Measurements from ENCODE around the gene GCG. TPM values are rescaled to one million over a fixed set of nuclear protein-coding genes. Genes with fewer than 3 reads are reported as not detected.

The GCG gene
- total and polyA plus RNA-seq, 2 donors, result 1.7 to 3.7 TPM

GRCh38 chr2:162126527-162126926, 25.5 kb downstream of the GCG start:
- 51% methylated on average over 2 of the region's 2 CpGs for WGBS
- DNase-seq (ENCODE audit: low read depth in 6 of 9, low spot score in 9 of 9), result no peak
- no peaks in the 10 kb centered on the region for H3K36me3 ChIP-seq (ENCODE audit: control insufficient read depth in 2 of 2, insufficient read depth in 2 of 2, low read length in 1 of 2)
- no peaks in the 10 kb centered on the region for H3K27me3 ChIP-seq (ENCODE audit: control insufficient read depth in 2 of 2, insufficient read depth in 1 of 2, low read length in 1 of 2)
- H3K4me3 ChIP-seq (ENCODE audit: low read length in 2 of 2), result no peak overlapping the region
- H3K9me3 ChIP-seq (ENCODE audit: control insufficient read depth in 2 of 2, insufficient read depth in 1 of 2, low read length in 1 of 2), result no peaks in the 10 kb centered on the region
- peaks cover 0 to 4% of the 10 kb centered on the region in 2 donors for H3K4me1 ChIP-seq (ENCODE audit: control insufficient read depth in 2 of 2, insufficient read depth in 2 of 2, low read length in 2 of 2)
- no peak overlapping the region for H3K27ac ChIP-seq (ENCODE audit: low read depth in 1 of 2, low read length in 1 of 2)

- H3K9me3 ChIP-seq (ENCODE audit: control insufficient read depth in 2 of 2, insufficient read depth in 1 of 2, low read length in 1 of 2), result no peaks in the 10 kb centered on the region
- H3K27me3 ChIP-seq (ENCODE audit: control insufficient read depth in 2 of 2, insufficient read depth in 1 of 2, low read length in 1 of 2), result no peaks in the 10 kb centered on the region
- H3K36me3 ChIP-seq (ENCODE audit: control insufficient read depth in 2 of 2, insufficient read depth in 2 of 2, low read length in 1 of 2), result no peaks in the 10 kb centered on the region
- H3K27ac ChIP-seq (ENCODE audit: low read depth in 1 of 2, low read length in 1 of 2), result no peak overlapping the region
- H3K4me1 ChIP-seq (ENCODE audit: control insufficient read depth in 2 of 2, insufficient read depth in 2 of 2, low read length in 2 of 2), result peaks cover 0 to 4% of the 10 kb centered on the region in 2 donors
- H3K4me3 ChIP-seq (ENCODE audit: low read length in 2 of 2), result no peak overlapping the region
- DNase-seq (ENCODE audit: low read depth in 6 of 9, low spot score in 9 of 9), result no peak
- 37% methylated on average over 1 of the region's 1 CpG for WGBS
These were observed 25.9 kb downstream of the GCG start for GRCh38 chr2:162126111-162126519.

- no peaks in the 10 kb centered on the region for H3K9me3 ChIP-seq (ENCODE audit: control insufficient read depth in 2 of 2, insufficient read depth in 1 of 2, low read length in 1 of 2)
- no peaks in the 10 kb centered on the region for H3K36me3 ChIP-seq (ENCODE audit: control insufficient read depth in 2 of 2, insufficient read depth in 2 of 2, low read length in 1 of 2)
- H3K4me1 ChIP-seq (ENCODE audit: control insufficient read depth in 2 of 2, insufficient read depth in 2 of 2, low read length in 2 of 2), result peaks cover under 1 to 4% of the 10 kb centered on the region in 2 donors
- H3K4me3 ChIP-seq (ENCODE audit: low read length in 2 of 2), result no peak overlapping the region
- no peak overlapping the region for H3K27ac ChIP-seq (ENCODE audit: low read depth in 1 of 2, low read length in 1 of 2)
- H3K27me3 ChIP-seq (ENCODE audit: control insufficient read depth in 2 of 2, insufficient read depth in 1 of 2, low read length in 1 of 2), result no peaks in the 10 kb centered on the region
- 97% methylated on average over 2 of the region's 2 CpGs for WGBS
- no peak for DNase-seq (ENCODE audit: low read depth in 6 of 9, low spot score in 9 of 9)
These were observed 26.9 kb downstream of the GCG start for GRCh38 chr2:162125138-162125537.

GRCh38 chr2:162123806-162124758, 28.0 kb downstream of the GCG start:
- Histone ChIP-seq H3K9me3 (ENCODE audit: control insufficient read depth in 2 of 2, insufficient read depth in 1 of 2, low read length in 1 of 2) (no peaks in the 10 kb centered on the region), H3K27me3 (ENCODE audit: control insufficient read depth in 2 of 2, insufficient read depth in 1 of 2, low read length in 1 of 2) (no peaks in the 10 kb centered on the region), H3K4me3 (ENCODE audit: low read length in 2 of 2) (no peak overlapping the region), H3K36me3 (ENCODE audit: control insufficient read depth in 2 of 2, insufficient read depth in 2 of 2, low read length in 1 of 2) (no peaks in the 10 kb centered on the region), H3K4me1 (ENCODE audit: control insufficient read depth in 2 of 2, insufficient read depth in 2 of 2, low read length in 2 of 2) (peaks cover 4 to 6% of the 10 kb centered on the region in 2 donors), H3K27ac (ENCODE audit: low read depth in 1 of 2, low read length in 1 of 2) (no peak overlapping the region)
- peak; percentile 23 to 87 (median 74) for DNase-seq (ENCODE audit: low read depth in 6 of 9, low spot score in 9 of 9)
- 55% methylated on average over 9 of the region's 9 CpGs for WGBS

- no peaks in the 10 kb centered on the region for H3K36me3 ChIP-seq (ENCODE audit: control insufficient read depth in 2 of 2, insufficient read depth in 2 of 2, low read length in 1 of 2)
- WGBS, result 79% methylated on average over 7 of the region's 7 CpGs
- H3K9me3 ChIP-seq (ENCODE audit: control insufficient read depth in 2 of 2, insufficient read depth in 1 of 2, low read length in 1 of 2), result peaks cover 0 to 4% of the 10 kb centered on the region in 2 donors
- DNase-seq (ENCODE audit: low read depth in 6 of 9, low spot score in 9 of 9), result no peak
- H3K27ac ChIP-seq (ENCODE audit: low read depth in 1 of 2, low read length in 1 of 2), result no peak overlapping the region
- no peak overlapping the region for H3K4me3 ChIP-seq (ENCODE audit: low read length in 2 of 2)
- H3K27me3 ChIP-seq (ENCODE audit: control insufficient read depth in 2 of 2, insufficient read depth in 1 of 2, low read length in 1 of 2), result no peaks in the 10 kb centered on the region
- H3K4me1 ChIP-seq (ENCODE audit: control insufficient read depth in 2 of 2, insufficient read depth in 2 of 2, low read length in 2 of 2), result peaks cover 0 to 8% of the 10 kb centered on the region in 2 donors
These were observed 33.6 kb downstream of the GCG start for GRCh38 chr2:162118166-162119031.

- peaks cover 0 to 4% of the 10 kb centered on the region in 2 donors for H3K9me3 ChIP-seq (ENCODE audit: control insufficient read depth in 2 of 2, insufficient read depth in 1 of 2, low read length in 1 of 2)
- no peak for DNase-seq (ENCODE audit: low read depth in 6 of 9, low spot score in 9 of 9)
- peaks cover 0 to 8% of the 10 kb centered on the region in 2 donors for H3K4me1 ChIP-seq (ENCODE audit: control insufficient read depth in 2 of 2, insufficient read depth in 2 of 2, low read length in 2 of 2)
- H3K27me3 ChIP-seq (ENCODE audit: control insufficient read depth in 2 of 2, insufficient read depth in 1 of 2, low read length in 1 of 2), result no peaks in the 10 kb centered on the region
- H3K27ac ChIP-seq (ENCODE audit: low read depth in 1 of 2, low read length in 1 of 2), result no peak overlapping the region
- no peaks in the 10 kb centered on the region for H3K36me3 ChIP-seq (ENCODE audit: control insufficient read depth in 2 of 2, insufficient read depth in 2 of 2, low read length in 1 of 2)
- no peak overlapping the region for H3K4me3 ChIP-seq (ENCODE audit: low read length in 2 of 2)
These were observed 35.7 kb downstream of the GCG start for GRCh38 chr2:162116352-162116751.

- 96% methylated on average over 2 of the region's 2 CpGs for WGBS
- H3K4me3 ChIP-seq (ENCODE audit: low read length in 2 of 2), result no peak overlapping the region
- H3K27ac ChIP-seq (ENCODE audit: low read depth in 1 of 2, low read length in 1 of 2), result no peak overlapping the region
- DNase-seq (ENCODE audit: low read depth in 6 of 9, low spot score in 9 of 9), result no peak
- peaks cover 0 to 7% of the 10 kb centered on the region in 2 donors for H3K4me1 ChIP-seq (ENCODE audit: control insufficient read depth in 2 of 2, insufficient read depth in 2 of 2, low read length in 2 of 2)
- H3K27me3 ChIP-seq (ENCODE audit: control insufficient read depth in 2 of 2, insufficient read depth in 1 of 2, low read length in 1 of 2), result no peaks in the 10 kb centered on the region
- peaks cover 0 to 4% of the 10 kb centered on the region in 2 donors for H3K9me3 ChIP-seq (ENCODE audit: control insufficient read depth in 2 of 2, insufficient read depth in 1 of 2, low read length in 1 of 2)
- H3K36me3 ChIP-seq (ENCODE audit: control insufficient read depth in 2 of 2, insufficient read depth in 2 of 2, low read length in 1 of 2), result no peaks in the 10 kb centered on the region
These were observed 37.0 kb downstream of the GCG start for GRCh38 chr2:162115076-162115475.

GRCh38 chr2:162114271-162114670, 37.8 kb downstream of the GCG start:
- Histone ChIP-seq H3K9me3 (ENCODE audit: control insufficient read depth in 2 of 2, insufficient read depth in 1 of 2, low read length in 1 of 2) (peaks cover 0 to 4% of the 10 kb centered on the region in 2 donors), H3K4me1 (ENCODE audit: control insufficient read depth in 2 of 2, insufficient read depth in 2 of 2, low read length in 2 of 2) (peaks cover 0 to 3% of the 10 kb centered on the region in 2 donors), H3K27me3 (ENCODE audit: control insufficient read depth in 2 of 2, insufficient read depth in 1 of 2, low read length in 1 of 2) (no peaks in the 10 kb centered on the region), H3K36me3 (ENCODE audit: control insufficient read depth in 2 of 2, insufficient read depth in 2 of 2, low read length in 1 of 2) (no peaks in the 10 kb centered on the region), H3K4me3 (ENCODE audit: low read length in 2 of 2) (no peak overlapping the region), H3K27ac (ENCODE audit: low read depth in 1 of 2, low read length in 1 of 2) (no peak overlapping the region)
- no peak for DNase-seq (ENCODE audit: low read depth in 6 of 9, low spot score in 9 of 9)
- WGBS, result 80% methylated on average over 1 of the region's 1 CpG

- Histone ChIP-seq H3K36me3 (ENCODE audit: control insufficient read depth in 2 of 2, insufficient read depth in 2 of 2, low read length in 1 of 2) (no peaks in the 10 kb centered on the region), H3K4me3 (ENCODE audit: low read length in 2 of 2) (no peak overlapping the region), H3K9me3 (ENCODE audit: control insufficient read depth in 2 of 2, insufficient read depth in 1 of 2, low read length in 1 of 2) (peaks cover 0 to 4% of the 10 kb centered on the region in 2 donors), H3K27me3 (ENCODE audit: control insufficient read depth in 2 of 2, insufficient read depth in 1 of 2, low read length in 1 of 2) (no peaks in the 10 kb centered on the region), H3K27ac (ENCODE audit: low read depth in 1 of 2, low read length in 1 of 2) (no peak overlapping the region), H3K4me1 (ENCODE audit: control insufficient read depth in 2 of 2, insufficient read depth in 2 of 2, low read length in 2 of 2) (peaks cover 0 to 2% of the 10 kb centered on the region in 2 donors)
- DNase-seq (ENCODE audit: low read depth in 6 of 9, low spot score in 9 of 9), result no peak
- WGBS, result 95% methylated on average over 1 of the region's 1 CpG
These were observed 38.3 kb downstream of the GCG start for GRCh38 chr2:162113776-162114168.
